ENCODE data around the gene ZNF213. TPM values are rescaled to one million over a fixed set of nuclear protein-coding genes. Genes with fewer than 3 reads are reported as not detected.

Gene ZNF213
- total RNA-seq: 18.4 TPM

- peak; percentile 97 for DNase-seq (ENCODE audit: low spot score)
These were observed at the start of gene ZNF213 for GRCh38 chr16:3134338-3135125. Gene ZNF213, plus strand, starts transcription at chr16:3135029. Its CDS starts 2,252 bp downstream, at chr16:3137281.

GRCh38 chr16:3085868-3086595 lies 48.8 kb upstream of the ZNF213 start:
- no peak for DNase-seq (ENCODE audit: low spot score)

- no peak for DNase-seq (ENCODE audit: low spot score)
These were observed 48.1 kb upstream of the ZNF213 start for GRCh38 chr16:3086596-3087242.

GRCh38 chr16:3087243-3088235 lies 47.3 kb upstream of the ZNF213 start:
- DNase-seq (ENCODE audit: low spot score): no peak

DNA sequence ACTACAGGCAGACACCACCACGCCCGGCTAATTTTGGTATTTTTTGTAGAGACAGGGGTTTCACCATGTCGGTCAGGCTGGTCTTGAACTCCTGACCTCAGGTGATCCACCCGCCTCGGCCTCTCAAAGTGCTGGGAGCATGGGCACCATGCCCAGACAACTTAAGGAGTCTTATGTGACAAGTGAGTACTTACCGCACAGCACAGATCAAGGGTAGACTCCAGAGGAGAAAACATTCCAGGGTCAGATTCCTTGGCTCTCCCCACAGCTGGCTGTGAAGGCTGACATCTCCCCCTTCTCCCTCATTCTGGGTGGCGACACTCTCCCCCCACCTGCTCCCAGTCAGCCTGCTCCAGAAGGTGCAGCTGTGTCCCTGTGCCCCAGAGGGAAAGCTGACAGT lies 46.4 kb upstream of the ZNF213 start:
- no peak for DNase-seq (ENCODE audit: low spot score)

DNA sequence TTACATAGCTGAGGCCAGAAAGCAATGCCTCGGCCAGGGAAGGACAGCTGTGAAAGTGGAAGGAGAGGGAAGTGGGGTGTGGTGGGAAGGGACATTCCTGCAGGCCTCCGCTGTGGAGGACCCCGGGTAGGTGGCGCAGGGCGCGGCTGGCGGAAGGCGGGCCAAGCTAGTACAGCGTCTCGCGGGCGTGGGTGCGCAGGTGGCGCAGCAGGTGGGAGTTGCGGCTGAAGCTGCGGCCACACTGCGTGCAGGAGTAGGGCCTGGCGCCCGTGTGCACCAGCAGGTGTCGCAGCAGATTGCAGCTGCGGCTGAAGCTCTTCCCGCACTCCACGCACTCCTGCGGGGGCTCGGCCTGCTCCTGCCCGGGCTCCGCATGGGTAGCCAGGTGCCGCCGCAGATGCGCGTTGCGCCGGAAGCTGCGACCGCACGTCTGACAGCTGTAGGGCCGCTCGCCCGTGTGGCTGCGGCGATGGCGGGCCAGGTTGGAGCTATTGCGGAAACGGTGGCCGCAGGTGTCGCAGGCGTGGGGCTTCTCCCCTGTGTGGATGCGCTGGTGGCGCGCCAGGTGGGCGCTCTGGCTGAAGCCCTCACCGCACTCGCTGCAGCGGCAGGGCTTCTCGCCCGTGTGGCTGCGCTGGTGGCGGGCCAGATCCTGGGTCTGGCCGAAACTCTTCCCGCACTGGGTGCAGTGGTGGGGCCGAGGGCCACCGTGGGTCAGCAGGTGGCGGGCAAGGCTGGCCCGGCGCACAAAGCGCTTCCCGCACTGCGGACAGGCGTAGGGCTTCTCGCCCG lies 45.7 kb upstream of the ZNF213 start:
- no peak for DNase-seq (ENCODE audit: low spot score)

- no peak for DNase-seq (ENCODE audit: low spot score)
These were observed 44.9 kb upstream of the ZNF213 start for GRCh38 chr16:3089717-3090592.

GRCh38 chr16:3091551-3091950 lies 43.3 kb upstream of the ZNF213 start:
- DNase-seq (ENCODE audit: low spot score): no peak

- no peak for DNase-seq (ENCODE audit: low spot score)
These were observed 42.3 kb upstream of the ZNF213 start for GRCh38 chr16:3092501-3092941.

DNA sequence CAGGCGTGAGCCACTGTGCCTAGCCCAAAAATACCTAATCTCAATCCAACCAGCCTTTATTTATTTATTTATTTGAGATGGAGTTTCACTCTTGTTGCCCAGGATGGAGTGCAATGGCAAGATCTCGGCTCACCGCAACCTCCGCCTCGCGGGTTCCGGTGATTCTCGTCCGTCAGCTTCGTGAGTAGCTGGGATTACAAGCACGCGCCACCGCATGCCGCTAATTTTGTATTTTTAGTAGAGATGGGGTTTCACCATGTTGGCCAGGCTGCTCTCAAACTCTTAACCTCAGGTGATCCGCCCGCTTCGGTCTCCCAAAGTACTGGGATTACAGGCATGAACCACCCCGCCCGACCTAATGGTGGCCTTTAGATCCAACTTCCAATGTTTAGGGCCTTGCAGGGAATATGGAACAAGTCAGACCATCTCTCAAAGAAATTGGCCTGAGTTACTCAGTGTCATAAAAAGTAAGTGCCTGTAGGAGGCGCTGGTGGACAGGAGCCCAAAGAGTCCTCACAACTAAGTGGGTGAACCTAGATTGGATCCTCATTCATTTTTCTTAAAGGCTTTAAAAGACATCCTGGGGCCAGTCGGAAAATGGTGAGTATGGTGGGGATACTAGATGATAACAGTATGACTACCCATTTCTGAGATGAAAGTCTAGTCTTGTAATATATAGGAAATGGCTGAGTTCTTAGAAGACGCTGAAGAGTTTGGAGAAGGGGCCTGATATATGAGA lies 40.4 kb upstream of the ZNF213 start:
- peak; percentile 37 for DNase-seq (ENCODE audit: low spot score)

DNA sequence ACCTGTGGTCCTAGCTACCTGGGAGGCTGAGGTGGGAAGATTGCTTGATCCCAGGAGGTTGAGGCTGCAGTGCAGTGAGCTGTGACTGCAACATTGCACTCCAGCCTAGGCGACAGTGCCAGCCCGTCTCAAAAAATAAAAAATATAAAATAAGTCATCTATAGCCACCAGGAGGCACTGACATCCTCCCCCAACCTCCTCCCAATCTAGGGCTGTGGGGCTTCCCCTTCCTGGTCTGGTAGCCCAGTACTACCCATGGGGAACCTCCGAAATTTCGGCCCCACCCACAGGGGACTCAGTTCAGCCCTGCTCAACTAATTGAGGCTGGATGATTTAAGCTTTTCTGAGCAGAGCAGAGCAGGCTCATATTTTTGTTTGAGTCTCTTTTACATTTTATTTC lies 39.0 kb upstream of the ZNF213 start:
- no peak for DNase-seq (ENCODE audit: low spot score)

DNA sequence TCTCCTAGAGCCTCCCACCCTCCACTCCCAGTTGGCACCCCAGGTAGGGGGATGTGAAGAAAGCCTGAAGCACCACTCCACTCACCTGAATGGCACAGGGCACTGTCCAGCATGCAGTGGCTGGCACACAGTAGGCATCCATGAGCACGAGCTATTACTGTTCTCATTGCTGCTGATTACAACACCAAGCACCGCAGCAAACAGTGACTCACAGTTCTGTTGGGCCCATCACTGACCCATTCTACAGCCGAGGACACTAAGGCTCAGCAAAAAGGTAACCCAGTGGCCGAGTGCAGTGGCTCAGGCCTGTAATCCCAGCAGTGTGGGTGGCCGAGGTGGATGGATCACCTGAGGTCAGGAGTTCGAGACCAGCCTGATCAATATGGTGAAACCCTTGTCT lies 38.5 kb upstream of the ZNF213 start:
- no peak for DNase-seq (ENCODE audit: low spot score)

DNA sequence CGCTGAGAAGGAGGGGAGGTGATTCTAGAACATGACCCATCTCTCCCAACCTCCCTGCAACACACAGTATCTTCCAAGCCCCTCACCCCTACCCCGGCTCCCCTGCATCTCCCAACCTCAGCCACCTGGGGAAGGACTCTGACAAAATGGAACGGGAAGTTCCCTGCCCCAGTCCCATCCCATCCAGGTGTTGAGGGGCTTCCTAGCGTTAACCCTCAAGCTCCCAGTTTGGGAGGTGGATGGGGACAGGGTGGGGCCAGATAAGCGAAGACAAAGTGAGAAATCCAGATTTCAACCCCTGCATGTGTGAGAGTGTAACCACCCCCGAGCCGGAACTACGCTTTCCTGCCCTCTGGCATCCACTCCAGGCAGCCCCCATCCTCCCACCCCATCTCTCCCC lies 37.6 kb upstream of the ZNF213 start:
- DNase-seq (ENCODE audit: low spot score): no peak

DNA sequence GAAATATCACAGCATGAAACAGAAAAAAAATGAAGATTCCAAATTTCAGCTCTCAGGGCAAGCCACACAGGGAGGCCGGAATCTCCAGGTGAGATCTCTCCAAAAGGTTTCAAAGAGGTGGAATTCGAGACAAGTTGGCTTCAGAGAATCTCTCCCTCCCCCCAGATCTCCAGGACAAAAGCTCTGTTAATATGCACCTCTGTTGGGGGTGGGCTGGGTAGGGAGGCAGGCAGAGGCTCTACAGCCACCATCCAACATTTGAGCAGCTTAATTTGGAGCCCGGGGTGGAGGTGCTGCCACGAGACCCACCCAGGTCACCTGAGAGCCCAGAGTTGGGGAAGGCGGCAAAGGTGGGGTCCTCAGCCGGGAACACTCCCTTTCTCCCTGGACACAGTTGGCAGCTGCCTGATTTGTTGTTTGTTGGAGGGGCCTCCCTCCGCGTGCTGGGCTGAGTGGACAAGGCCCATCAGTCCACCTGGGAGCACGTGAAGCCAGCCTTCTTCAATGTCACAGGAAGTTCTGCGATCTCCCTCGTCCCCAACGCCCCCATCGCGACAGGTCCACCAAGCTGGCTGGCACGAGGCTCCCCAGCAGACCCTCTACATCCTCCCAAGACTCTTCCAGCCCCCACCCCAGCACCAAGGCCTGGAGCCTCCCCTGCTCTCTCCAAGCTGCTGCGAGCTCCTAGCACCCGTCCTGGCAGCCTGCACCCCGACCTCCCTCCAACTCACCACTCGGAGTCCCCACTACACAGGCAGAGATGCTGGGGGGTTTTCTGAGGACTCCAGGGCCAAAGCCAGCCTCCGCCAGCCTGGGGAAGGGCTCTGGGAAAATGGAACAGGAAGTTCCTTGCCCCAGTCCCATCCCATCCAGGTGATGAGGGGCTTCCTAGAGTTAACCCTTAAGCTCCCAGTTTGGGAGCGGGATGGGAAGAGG lies 36.1 kb upstream of the ZNF213 start, which contains the start of gene ZSCAN10:
Gene ZSCAN10, minus strand, starts transcription at position 836 of the 936 bp plus-strand sequence. CDS start 6,357 bp downstream, outside the sequence.
- DNase-seq (ENCODE audit: low spot score): no peak

DNA sequence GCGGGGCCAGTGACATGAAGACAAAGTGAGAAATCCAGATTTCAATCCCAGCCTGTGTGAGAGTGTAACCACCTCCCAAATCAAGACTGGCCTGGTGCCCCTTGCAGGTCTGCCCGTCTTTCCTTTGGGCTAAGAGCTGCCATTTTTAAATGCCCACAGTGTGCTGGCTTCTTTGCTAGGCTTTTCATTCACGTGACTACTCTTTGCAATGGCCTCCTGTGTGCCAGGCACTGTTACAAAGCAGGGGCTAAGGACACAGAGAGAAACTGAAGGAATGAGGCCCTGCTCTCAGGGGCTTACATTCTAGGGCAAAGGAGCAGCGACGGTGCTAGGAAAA lies 35.5 kb upstream of the ZNF213 start:
- no peak for DNase-seq (ENCODE audit: low spot score)

- DNase-seq (ENCODE audit: low spot score): peak; percentile 93
These were observed 34.9 kb upstream of the ZNF213 start for GRCh38 chr16:3099732-3100499.
